Stimulated activated CD8-positive, alpha-beta memory T cell treated with anti-CD3 and anti-CD28 coated beads, Interleukin-4, amount 100 ng/mL, for 24 hours (primary cell): ENCODE data around the gene YPEL1.

ENCODE experiments used
- DNase-seq: peaks from one replicate; pipeline ENCODE4 v3.0.0-alpha.2; 2020; ENCODE audit warnings: low read depth

Gene YPEL1

GRCh38 chr22:21735200-21736083 is at the start of gene YPEL1:
YPEL1 (minus strand) TSS chr22:21735794; CDS start chr22:21710744, 25,050 bp downstream.
- peak; percentile 91 for DNase-seq

- DNase-seq = no peak
Observed at GRCh38 chr22:21780259-21780658, 44.7 kb upstream of the YPEL1 start.

- no peak for DNase-seq
Observed at GRCh38 chr22:21779444-21779843, 43.9 kb upstream of the YPEL1 start.

- no peak for DNase-seq
Observed at GRCh38 chr22:21778705-21779363, 43.2 kb upstream of the YPEL1 start.

GRCh38 chr22:21771631-21771976 is 36.0 kb upstream of the YPEL1 start:
- no peak for DNase-seq

GRCh38 chr22:21768435-21768834 is 32.8 kb upstream of the YPEL1 start:
- DNase-seq = no peak

GRCh38 chr22:21766691-21767462 is 31.3 kb upstream of the YPEL1 start:
- peak; percentile 52 for DNase-seq

- DNase-seq = no peak
Observed at GRCh38 chr22:21765909-21766529, 30.4 kb upstream of the YPEL1 start.

- DNase-seq = no peak
Observed at GRCh38 chr22:21764038-21764804, 28.6 kb upstream of the YPEL1 start.

- DNase-seq = peak; percentile 46
Observed at GRCh38 chr22:21762712-21763581, 27.4 kb upstream of the YPEL1 start.

GRCh38 chr22:21761994-21762680 is 26.5 kb upstream of the YPEL1 start:
- no peak for DNase-seq

- DNase-seq = no peak
Observed at GRCh38 chr22:21761086-21761485, 25.5 kb upstream of the YPEL1 start.

GRCh38 chr22:21760640-21761039 is 25.0 kb upstream of the YPEL1 start:
- no peak for DNase-seq

GRCh38 chr22:21759646-21760376 is 24.2 kb upstream of the YPEL1 start:
- no peak for DNase-seq

GRCh38 chr22:21759093-21759492 is 23.5 kb upstream of the YPEL1 start:
- DNase-seq = no peak

GRCh38 chr22:21758091-21758864 is 22.7 kb upstream of the YPEL1 start:
- DNase-seq = no peak

GRCh38 chr22:21755851-21756284 is 20.3 kb upstream of the YPEL1 start:
- no peak for DNase-seq

GRCh38 chr22:21754523-21754922 is 18.9 kb upstream of the YPEL1 start:
- DNase-seq = no peak
